MM.1S (cell line): Measurements from ENCODE around the gene FRAT2.

Experiments
- CTCF ChIP-seq: fragments of 300-600 bp; sonication (generic); IDR thresholded peaks from 2 replicates; pipeline ENCODE4 v1.5.1; 2016; ENCODE audit warnings: antibody characterized with exemption, low read length, mixed read lengths
- EZH2 ChIP-seq: fragments of 300-600 bp; sonication (generic); optimal IDR thresholded peaks from 2 replicates; pipeline ENCODE3; 2017; ENCODE audit warnings: low read depth, mild to moderate bottlenecking, antibody characterized with exemption, low read length, mixed read lengths
- EZH2phosphoT487 ChIP-seq: fragments of 300-600 bp; sonication (generic); IDR thresholded peaks from 2 replicates; pipeline ENCODE4 v1.6.1; 2018; ENCODE audit warnings: antibody characterized with exemption, low read length

- TF ChIP-seq CTCF: no peak
- TF ChIP-seq EZH2: no peak
- no peak for TF ChIP-seq EZH2phosphoT487
Measured at GRCh38 chr10:97380516-97380915, 46.0 kb upstream of the FRAT2 start.
